ENCODE results near the gene IGSF21. TPM values are rescaled to one million over a fixed set of nuclear protein-coding genes. Genes with fewer than 3 reads are reported as not detected.

Gene IGSF21
- total RNA-seq, 4 donors from 2014 or later, result not detected

GRCh38 chr1:18264450-18265039 lies 156.9 kb downstream of the IGSF21 start:
- Histone ChIP-seq H3K4me1 (no peaks in the 10 kb centered on the region), H3K9me3 (peaks cover 0 to 4% (median 0%) of the 10 kb centered on the region in 4 donors), H3K27ac (no peak overlapping the region), H3K4me3 (no peak overlapping the region), H3K36me3 (no peaks in the 10 kb centered on the region), H3K27me3 (no peaks in the 10 kb centered on the region)
- no peak for DNase-seq
- TF ChIP-seq POLR2A (IDR thresholded peaks at IDR 0.05), result no peak
- no peak for TF ChIP-seq CTCF (IDR thresholded peaks at IDR 0.05)

GRCh38 chr1:18265641-18266040 lies 158.0 kb downstream of the IGSF21 start:
- Histone ChIP-seq H3K4me1 (no peaks in the 10 kb centered on the region), H3K27ac (no peak overlapping the region), H3K36me3 (no peaks in the 10 kb centered on the region), H3K4me3 (no peak overlapping the region), H3K27me3 (no peaks in the 10 kb centered on the region), H3K9me3 (peaks cover 0 to 4% (median 0%) of the 10 kb centered on the region in 4 donors)
- no peak for TF ChIP-seq CTCF (IDR thresholded peaks at IDR 0.05)
- TF ChIP-seq POLR2A (IDR thresholded peaks at IDR 0.05), result no peak
- no peak for DNase-seq

- H3K9me3 ChIP-seq, result peaks cover 0 to 4% (median 0%) of the 10 kb centered on the region in 4 donors
- TF ChIP-seq POLR2A (IDR thresholded peaks at IDR 0.05), result no peak
- TF ChIP-seq CTCF (IDR thresholded peaks at IDR 0.05), result no peak
- H3K4me1 ChIP-seq, result no peaks in the 10 kb centered on the region
- DNase-seq, result no peak
- no peak overlapping the region for H3K27ac ChIP-seq
- no peak overlapping the region for H3K4me3 ChIP-seq
- H3K27me3 ChIP-seq, result no peaks in the 10 kb centered on the region
- no peaks in the 10 kb centered on the region for H3K36me3 ChIP-seq
Measured at GRCh38 chr1:18266391-18266790, 158.8 kb downstream of the IGSF21 start.

GRCh38 chr1:18271336-18271735 lies 163.7 kb downstream of the IGSF21 start:
- H3K27ac ChIP-seq, result no peak overlapping the region
- no peaks in the 10 kb centered on the region for H3K4me1 ChIP-seq
- no peak overlapping the region for H3K4me3 ChIP-seq
- H3K36me3 ChIP-seq, result no peaks in the 10 kb centered on the region
- H3K9me3 ChIP-seq, result peaks cover 0 to 4% (median 0%) of the 10 kb centered on the region in 4 donors
- no peak for DNase-seq
- TF ChIP-seq CTCF (IDR thresholded peaks at IDR 0.05) (no peak), POLR2A (IDR thresholded peaks at IDR 0.05) (no peak)
- H3K27me3 ChIP-seq, result no peaks in the 10 kb centered on the region

- no peak overlapping the region for H3K4me3 ChIP-seq
- H3K9me3 ChIP-seq, result no peaks in the 10 kb centered on the region
- no peak overlapping the region for H3K27ac ChIP-seq
- H3K4me1 ChIP-seq, result no peaks in the 10 kb centered on the region
- DNase-seq, result no peak
- no peaks in the 10 kb centered on the region for H3K27me3 ChIP-seq
- H3K36me3 ChIP-seq, result no peaks in the 10 kb centered on the region
- TF ChIP-seq POLR2A (IDR thresholded peaks at IDR 0.05), result no peak
- no peak for TF ChIP-seq CTCF (IDR thresholded peaks at IDR 0.05)
Measured at GRCh38 chr1:18278946-18279345, 171.3 kb downstream of the IGSF21 start.
